ENCODE results near the gene TLE3.

TLE3 gene

GRCh38 chr15:70071799-70072198, 25.9 kb downstream of the TLE3 start:
- TF ChIP-seq CTCF (IDR thresholded peaks at IDR 0.05; ENCODE audit: low read depth, low read length) = no peak

GRCh38 chr15:70069716-70070115, 28.0 kb downstream of the TLE3 start:
- no peak overlapping the region for H3K4me3 ChIP-seq (ENCODE audit: low read depth, low read length)
- TF ChIP-seq CTCF (IDR thresholded peaks at IDR 0.05; ENCODE audit: low read depth, low read length) = no peak

More at GRCh38 chr15:70071799-70072198, 25.9 kb downstream of the TLE3 start:
- no peak overlapping the region for H3K4me3 ChIP-seq (ENCODE audit: low read depth, low read length)

- TF ChIP-seq CTCF (IDR thresholded peaks at IDR 0.05; ENCODE audit: low read depth, low read length) = no peak
- no peak overlapping the region for H3K4me3 ChIP-seq (ENCODE audit: low read depth, low read length)
These were observed 28.7 kb downstream of the TLE3 start for GRCh38 chr15:70068783-70069565.

GRCh38 chr15:70067681-70068080, 30.0 kb downstream of the TLE3 start:
- H3K4me3 ChIP-seq (ENCODE audit: low read depth, low read length) = no peak overlapping the region
- no peak for TF ChIP-seq CTCF (IDR thresholded peaks at IDR 0.05; ENCODE audit: low read depth, low read length)

- TF ChIP-seq CTCF (IDR thresholded peaks at IDR 0.05; ENCODE audit: low read depth, low read length) = no peak
- no peak overlapping the region for H3K4me3 ChIP-seq (ENCODE audit: low read depth, low read length)
These were observed 30.7 kb downstream of the TLE3 start for GRCh38 chr15:70067011-70067410.

GRCh38 chr15:70066447-70066846, 31.3 kb downstream of the TLE3 start:
- H3K4me3 ChIP-seq (ENCODE audit: low read depth, low read length) = no peak overlapping the region
- TF ChIP-seq CTCF (IDR thresholded peaks at IDR 0.05; ENCODE audit: low read depth, low read length) = no peak

GRCh38 chr15:70066004-70066403, 31.7 kb downstream of the TLE3 start:
- no peak for TF ChIP-seq CTCF (IDR thresholded peaks at IDR 0.05; ENCODE audit: low read depth, low read length)
- H3K4me3 ChIP-seq (ENCODE audit: low read depth, low read length) = no peak overlapping the region
